ENCODE measurements around the gene IFI6.
"Not testable (repeated sequence)": the region's sequence is repeated elsewhere in the genome, so short reads cannot be mapped to it uniquely, and the experiment has no call there.

Gene IFI6

GRCh38 chr1:27626031-27626935 is 45.7 kb downstream of the IFI6 start:
- no peak for DNase-seq

- DNase-seq = no peak
Observed at GRCh38 chr1:27624467-27625178, 47.4 kb downstream of the IFI6 start.

- no peak for DNase-seq
Observed at GRCh38 chr1:27623327-27624212, 48.4 kb downstream of the IFI6 start.

- DNase-seq = no peak
Observed at GRCh38 chr1:27622828-27623227, 49.2 kb downstream of the IFI6 start.

- DNase-seq = no peak
Observed at GRCh38 chr1:27621051-27621920, 50.7 kb downstream of the IFI6 start.

GRCh38 chr1:27619782-27620438 is 52.1 kb downstream of the IFI6 start:
- not testable (repeated sequence) for DNase-seq

GRCh38 chr1:27618341-27619082 is 53.5 kb downstream of the IFI6 start:
- DNase-seq = peak in 2 of 4 experiments; percentile 16 to 18

- no peak for DNase-seq
Observed at GRCh38 chr1:27617420-27617819, 54.6 kb downstream of the IFI6 start.

- DNase-seq = no peak
Observed at GRCh38 chr1:27616441-27616840, 55.6 kb downstream of the IFI6 start.

All from activated CD4-positive, CD25-positive, alpha-beta regulatory T cell (primary cell).